NCI-H226 (cell line): Measurements from ENCODE around the gene SMCHD1.
"Not testable (repeated sequence)": the region's sequence is repeated elsewhere in the genome, so short reads cannot be mapped to it uniquely, and the experiment has no call there.

Experiments
- DNase-seq: peaks from one replicate; pipeline ENCODE4 v3.0.0-alpha.2; 2015

The SMCHD1 gene

GRCh38 chr18:2723207-2723606 is 67.7 kb downstream of the SMCHD1 start:
- DNase-seq: no peak

- DNase-seq: no peak
These were observed 74.2 kb downstream of the SMCHD1 start for GRCh38 chr18:2729757-2730156.

- no peak for DNase-seq
These were observed 81.3 kb downstream of the SMCHD1 start for GRCh38 chr18:2736823-2737222.

DNA sequence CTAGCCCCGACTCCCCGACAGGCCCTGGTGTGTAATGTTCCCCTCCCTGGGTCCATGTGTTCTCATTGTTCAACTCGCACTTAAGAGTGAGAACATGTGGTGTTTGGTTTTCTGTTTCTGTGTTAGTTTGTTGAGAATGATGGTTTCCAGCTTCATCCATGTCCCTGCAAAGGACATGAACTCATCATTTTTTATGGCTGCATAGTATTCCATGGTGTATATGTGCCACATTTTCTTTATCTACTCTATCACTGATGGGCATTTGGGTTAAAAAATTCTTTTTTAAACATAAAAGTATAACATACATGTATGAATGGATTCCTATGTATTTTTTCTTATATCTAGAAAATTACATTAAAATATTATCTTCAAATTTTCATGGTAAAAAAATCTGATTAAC is 84.6 kb downstream of the SMCHD1 start:
- not testable (repeated sequence) for DNase-seq

GRCh38 chr18:2746274-2746673 is 90.7 kb downstream of the SMCHD1 start:
- no peak for DNase-seq

- DNase-seq: no peak
These were observed 102.8 kb downstream of the SMCHD1 start for GRCh38 chr18:2758309-2758708.

GRCh38 chr18:2774669-2775068 is 119.1 kb downstream of the SMCHD1 start:
- no peak for DNase-seq

- no peak for DNase-seq
These were observed 121.1 kb downstream of the SMCHD1 start for GRCh38 chr18:2776601-2777000.

- no peak for DNase-seq
These were observed 121.7 kb downstream of the SMCHD1 start for GRCh38 chr18:2777241-2777640.

- no peak for DNase-seq
These were observed 125.2 kb downstream of the SMCHD1 start for GRCh38 chr18:2780750-2781149.

- no peak for DNase-seq
These were observed 131.7 kb downstream of the SMCHD1 start for GRCh38 chr18:2787225-2787624.

GRCh38 chr18:2792395-2792794 is 136.9 kb downstream of the SMCHD1 start:
- DNase-seq: no peak

GRCh38 chr18:2794159-2794558 is 138.6 kb downstream of the SMCHD1 start:
- no peak for DNase-seq

- DNase-seq: no peak
These were observed 142.4 kb downstream of the SMCHD1 start for GRCh38 chr18:2797951-2798350.

DNA sequence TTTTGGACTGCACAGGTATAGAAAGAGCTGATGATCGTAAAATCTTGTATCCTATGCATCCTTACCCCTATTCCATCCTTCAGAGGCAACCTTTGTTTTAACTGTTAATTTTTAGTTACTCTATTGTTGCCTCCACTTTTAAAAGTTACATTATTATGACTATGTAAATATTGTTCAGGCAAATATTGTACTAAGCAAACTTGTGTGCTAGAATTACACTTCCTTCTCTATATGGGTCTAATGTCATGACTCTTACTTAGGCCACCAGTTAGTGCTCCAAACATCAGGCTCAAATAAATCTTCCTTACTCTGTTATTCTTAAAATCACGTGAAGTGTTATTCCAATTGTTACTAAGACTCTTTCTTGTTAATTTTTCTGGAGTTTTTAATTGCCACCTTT is 143.8 kb downstream of the SMCHD1 start:
- DNase-seq: no peak

DNA sequence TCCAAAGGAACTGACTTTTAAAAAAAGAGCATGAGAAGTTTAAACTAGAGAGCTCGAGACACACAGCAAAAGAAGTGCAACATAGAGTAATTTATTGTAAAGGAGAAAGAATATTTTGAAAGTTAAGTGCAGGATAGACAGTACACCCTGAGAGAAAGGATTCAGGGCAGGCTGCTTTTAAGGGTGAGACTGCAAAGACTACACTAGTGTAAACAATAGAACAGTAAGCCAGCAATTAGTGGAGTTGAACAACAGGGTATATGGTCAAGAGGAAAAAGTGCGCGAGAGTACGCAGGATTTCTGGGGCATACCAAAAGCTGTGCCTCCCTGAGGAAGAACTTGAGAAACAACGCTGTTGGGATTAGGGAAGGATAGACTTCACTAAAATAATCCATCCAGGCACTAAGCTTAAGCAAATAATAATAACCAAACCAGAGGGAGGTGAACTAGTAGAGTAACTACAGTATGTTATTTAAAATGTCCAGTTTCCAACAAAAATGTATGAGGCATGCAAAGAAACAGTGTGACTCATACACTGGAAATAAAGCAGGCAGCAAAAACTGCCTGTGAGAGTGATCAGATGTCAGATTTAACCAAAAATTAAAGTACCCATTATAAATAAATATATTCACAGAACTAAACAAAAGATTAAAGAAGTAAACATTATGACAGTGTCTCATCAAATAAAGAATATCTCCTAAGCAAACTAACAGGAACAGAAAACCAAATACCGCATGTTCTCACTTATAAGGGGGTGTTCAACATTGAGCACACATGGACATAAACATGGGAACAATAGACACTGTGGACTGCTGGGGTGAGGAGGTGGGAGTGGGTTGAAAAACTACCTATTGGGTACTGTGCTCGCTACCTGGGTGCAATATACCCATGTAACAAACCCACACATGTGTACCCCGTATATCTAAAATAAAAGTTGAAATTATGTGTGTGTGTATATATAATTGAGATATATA is 150.7 kb downstream of the SMCHD1 start:
- DNase-seq: no peak

DNA sequence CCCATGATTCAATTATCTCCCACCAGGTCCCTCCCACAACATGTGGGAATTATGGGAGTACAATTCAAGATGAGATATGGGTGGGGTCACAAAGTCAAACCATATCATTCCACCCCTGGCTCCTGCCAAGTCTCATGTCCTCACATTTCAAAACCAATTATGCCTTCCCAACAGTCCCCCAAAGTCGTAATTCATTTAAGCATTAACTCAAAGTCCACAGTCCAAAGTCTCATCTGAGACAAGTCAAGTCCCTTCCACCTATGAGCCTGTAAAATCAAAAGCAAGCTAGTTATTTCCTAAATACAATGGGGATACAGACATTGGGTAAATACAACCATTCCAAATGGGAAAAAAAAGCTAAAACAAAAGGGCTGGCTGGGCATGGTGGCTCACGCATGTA is 153.1 kb downstream of the SMCHD1 start:
- DNase-seq: not testable (repeated sequence)

GRCh38 chr18:2809666-2810183 is 154.2 kb downstream of the SMCHD1 start:
- DNase-seq: not testable (repeated sequence)

DNA sequence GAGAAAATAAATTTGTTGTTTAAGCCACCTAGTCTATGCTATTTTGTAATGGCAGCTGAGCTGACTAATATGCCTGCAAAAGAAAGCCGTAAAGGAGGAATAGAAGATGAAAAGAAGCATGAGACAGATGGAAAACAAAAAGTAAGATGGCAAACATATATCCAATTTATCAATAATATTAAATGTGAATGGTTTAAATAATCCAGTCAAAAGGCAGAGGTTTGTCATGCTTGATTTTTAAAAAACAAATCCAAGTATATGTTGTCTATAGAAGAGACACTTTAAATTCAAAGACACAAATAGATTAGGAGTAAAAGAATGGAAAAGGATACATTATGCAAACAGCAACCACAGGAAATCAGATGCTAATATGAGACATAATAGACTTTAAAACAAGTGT is 155.9 kb downstream of the SMCHD1 start:
- DNase-seq: no peak

DNA sequence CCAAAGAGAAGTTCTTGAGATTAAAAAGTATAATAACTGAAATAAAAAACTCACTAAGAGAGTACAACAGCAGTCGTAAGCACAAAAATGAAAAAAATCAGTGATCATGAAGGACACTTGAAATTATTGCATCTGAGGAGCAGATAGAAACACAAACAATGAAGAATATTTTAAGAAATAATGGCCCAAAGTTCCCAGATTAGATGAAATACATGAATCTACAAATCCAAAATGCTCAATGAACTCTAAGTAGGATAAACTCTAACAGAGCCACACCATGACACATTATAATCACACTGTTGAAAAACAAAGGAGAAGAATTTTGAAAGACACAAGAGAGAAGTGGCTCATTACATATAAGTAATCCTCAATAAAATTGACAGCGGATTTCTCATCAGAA is 159.4 kb downstream of the SMCHD1 start:
- no peak for DNase-seq

- DNase-seq: no peak
These were observed 162.8 kb downstream of the SMCHD1 start for GRCh38 chr18:2818281-2818680.

DNA sequence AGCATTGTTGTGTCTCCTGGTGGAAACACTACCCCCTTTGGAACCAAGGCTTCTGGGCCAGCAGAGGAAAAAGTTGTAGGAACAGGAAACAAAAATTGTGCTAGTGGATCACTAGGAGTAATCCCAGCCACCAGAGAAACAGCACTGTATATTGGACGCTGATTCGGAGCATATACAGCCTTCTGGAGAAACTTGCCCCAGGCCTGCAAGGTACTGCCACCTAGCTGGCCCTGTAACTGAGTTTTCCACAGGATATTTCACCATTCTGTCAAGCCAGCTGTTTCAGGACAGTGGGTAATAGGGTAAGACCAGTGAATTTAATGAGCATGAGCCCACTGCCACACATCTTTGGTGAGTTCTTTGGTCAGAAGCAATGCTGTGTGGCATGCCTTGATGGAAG is 166.2 kb downstream of the SMCHD1 start:
- DNase-seq: no peak

DNA sequence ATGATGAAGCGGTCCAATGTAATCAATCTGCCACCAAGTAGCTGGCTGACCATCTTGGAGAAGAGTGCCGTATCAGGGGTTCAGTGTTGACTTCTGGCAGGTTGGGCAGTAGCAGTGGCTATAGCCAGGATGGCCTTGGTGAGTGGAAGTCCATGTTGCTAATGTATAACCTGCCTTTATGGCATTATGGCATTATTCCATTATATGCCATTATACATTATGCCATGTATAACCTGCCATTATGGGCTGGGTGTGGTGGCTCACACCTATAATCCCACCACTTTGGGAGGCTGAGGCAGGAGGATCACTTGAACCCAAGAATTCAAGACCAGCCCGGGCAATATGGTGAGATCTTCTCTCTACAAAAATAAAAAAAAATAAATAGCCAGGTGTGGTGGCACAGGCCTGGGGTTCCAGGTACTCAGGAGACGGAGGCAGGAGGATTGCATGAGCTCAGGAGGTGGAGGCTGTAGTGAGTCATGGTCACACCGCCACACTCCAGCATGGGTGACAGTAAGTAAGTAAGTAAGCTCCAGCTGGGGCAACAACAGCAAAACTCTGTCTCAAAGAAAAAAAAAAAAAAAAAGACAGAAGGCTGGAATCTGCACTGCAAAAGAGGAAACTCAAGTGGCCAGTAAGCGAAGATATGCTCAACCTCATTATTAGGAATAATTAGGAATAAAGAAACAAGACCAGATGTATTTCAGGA is 166.8 kb downstream of the SMCHD1 start:
- no peak for DNase-seq

GRCh38 chr18:2823202-2823601 is 167.7 kb downstream of the SMCHD1 start:
- DNase-seq: no peak
